Coronary artery (tissue), 2 donors: Measurements from ENCODE around the gene ACOT13.

Source experiments
- DNase-seq: peaks from one replicate; pipeline ENCODE4 v3.0.0-alpha.2; 2017; ENCODE audit warnings: low spot score
- H3K27ac ChIP-seq, 2 donors: fragments of 200-600 bp; sonication (generic); one replicate each; pipeline ENCODE4 v1.5.1; 2016 to 2019
- H3K4me3 ChIP-seq: fragments of 200-600 bp; sonication (generic); 2 replicates; pipeline ENCODE4 v1.5.1; 2016; ENCODE audit warnings: mild to moderate bottlenecking, moderate library complexity
- CTCF ChIP-seq: fragments of 200-600 bp; sonication (generic); IDR thresholded peaks from one replicate; pipeline ENCODE4 v1.5.1; 2019; ENCODE audit warnings: antibody characterized with exemption

ACOT13 gene

GRCh38 chr6:24696097-24696496, 29.2 kb downstream of the ACOT13 start:
- no peak for TF ChIP-seq CTCF
- Histone ChIP-seq H3K27ac (no peak overlapping the region), H3K4me3 (no peak overlapping the region)
- no peak for DNase-seq

DNA sequence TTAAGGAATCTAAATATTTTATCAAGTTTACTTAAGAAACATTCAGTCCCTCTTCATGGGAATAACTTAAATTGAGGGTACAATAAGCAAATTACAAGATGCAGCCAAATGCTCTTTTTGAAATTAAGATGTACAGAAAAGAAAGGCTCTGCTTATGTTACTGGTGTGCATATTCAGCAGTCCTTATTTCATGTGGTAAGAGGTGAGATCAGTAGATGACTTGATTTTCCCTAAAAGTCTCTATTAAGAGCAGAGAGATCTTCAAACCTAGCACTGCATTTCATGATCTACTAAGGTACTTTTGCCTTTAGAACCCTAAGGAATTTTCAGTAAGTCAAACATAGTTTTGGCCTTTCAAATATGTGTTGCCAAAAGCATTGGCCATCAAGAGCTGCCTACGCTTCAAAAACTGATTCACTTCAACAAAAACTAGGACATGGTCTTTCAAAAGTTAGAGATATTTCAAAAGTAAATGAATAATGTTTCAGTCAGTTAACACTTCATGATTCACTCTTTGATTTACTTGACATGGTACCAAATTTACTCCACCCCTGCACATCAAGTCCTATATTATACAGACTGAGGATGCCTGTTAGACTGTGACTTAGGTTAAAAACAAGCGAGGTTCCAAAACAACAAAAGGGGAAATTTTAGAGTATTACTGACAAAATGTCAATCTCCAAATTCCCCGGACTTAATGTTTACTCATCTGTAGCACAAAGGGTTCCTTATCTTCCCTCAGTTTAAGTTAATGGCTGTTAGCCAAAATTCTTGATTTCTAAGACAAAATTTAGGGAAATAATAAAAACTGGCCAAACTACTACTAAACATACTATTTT, 32.9 kb downstream of the ACOT13 start:
- Histone ChIP-seq H3K4me3 (no peak overlapping the region), H3K27ac (no peak overlapping the region)
- DNase-seq: no peak
- TF ChIP-seq CTCF: no peak

- Histone ChIP-seq H3K4me3 (no peak overlapping the region), H3K27ac (no peak overlapping the region)
- TF ChIP-seq CTCF: no peak
- DNase-seq: no peak
These were observed 35.9 kb downstream of the ACOT13 start for GRCh38 chr6:24702720-24703282.

GRCh38 chr6:24704468-24704867, 37.6 kb downstream of the ACOT13 start:
- Histone ChIP-seq H3K4me3 (no peak overlapping the region), H3K27ac (no peak overlapping the region)
- DNase-seq: no peak
- TF ChIP-seq CTCF: no peak

DNA sequence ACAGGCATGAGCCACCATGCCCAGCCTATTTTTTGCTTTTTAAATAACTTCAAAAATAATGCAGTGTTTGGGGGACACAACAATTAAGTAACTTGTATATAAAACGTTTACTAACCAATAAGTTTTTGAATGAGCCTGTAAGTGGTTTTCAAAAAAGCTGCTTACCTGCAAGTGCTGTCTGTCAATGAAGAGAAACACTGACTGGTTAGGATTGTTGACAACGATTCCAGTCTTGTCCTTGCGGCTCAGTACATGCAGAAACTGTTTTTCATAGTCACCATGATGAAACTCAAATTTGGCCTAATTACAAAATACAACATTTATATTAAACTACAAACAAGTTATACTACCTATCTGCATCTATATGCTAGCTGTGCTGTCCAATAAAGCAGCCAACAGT, 41.7 kb downstream of the ACOT13 start:
- Histone ChIP-seq H3K4me3 (no peak overlapping the region), H3K27ac (no peak overlapping the region)
- no peak for DNase-seq
- no peak for TF ChIP-seq CTCF

DNA sequence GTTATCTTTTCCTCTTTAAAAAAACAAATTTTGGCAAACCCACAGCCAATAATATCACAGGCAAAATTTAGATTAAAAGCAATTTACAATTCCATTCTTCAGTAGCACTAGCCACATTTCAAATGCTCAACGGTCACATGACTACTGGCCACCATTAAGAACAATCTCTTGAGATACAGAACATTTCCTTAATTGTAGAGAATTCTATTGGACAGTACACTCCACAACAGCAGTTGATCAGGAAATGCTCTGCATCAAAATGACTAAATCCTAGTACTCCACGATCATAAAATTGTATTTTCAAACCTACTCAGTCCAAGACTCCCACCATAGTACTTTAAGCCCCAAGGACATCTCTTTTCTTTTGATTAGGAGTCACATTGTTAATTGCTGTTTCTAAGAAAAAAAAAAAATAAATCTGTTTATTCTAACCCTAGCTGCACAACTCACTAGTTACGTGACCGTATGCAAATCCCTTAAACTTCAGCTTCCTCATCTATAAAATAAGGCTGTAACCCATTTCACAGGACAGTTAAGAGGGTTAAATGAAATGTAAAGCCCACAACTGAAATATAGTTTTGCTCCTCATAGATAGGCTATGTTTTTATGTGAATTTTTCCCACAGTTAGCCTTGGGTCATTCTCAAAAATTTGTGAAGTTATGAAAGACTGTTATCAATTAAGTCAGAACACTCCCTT, 42.3 kb downstream of the ACOT13 start:
- TF ChIP-seq CTCF: no peak
- Histone ChIP-seq H3K27ac (no peak overlapping the region), H3K4me3 (no peak overlapping the region)
- DNase-seq: no peak
